ENCODE measurements around the gene CDC42EP3. TPM values are rescaled to one million over a fixed set of nuclear protein-coding genes. Genes with fewer than 3 reads are reported as not detected.

Gene CDC42EP3
- total RNA-seq, 5 donors from 2014 or later (not counting 1 experiment from before 2014, with no cell fraction given) = 30.0 to 60.3 (median 37.6) TPM

DNA sequence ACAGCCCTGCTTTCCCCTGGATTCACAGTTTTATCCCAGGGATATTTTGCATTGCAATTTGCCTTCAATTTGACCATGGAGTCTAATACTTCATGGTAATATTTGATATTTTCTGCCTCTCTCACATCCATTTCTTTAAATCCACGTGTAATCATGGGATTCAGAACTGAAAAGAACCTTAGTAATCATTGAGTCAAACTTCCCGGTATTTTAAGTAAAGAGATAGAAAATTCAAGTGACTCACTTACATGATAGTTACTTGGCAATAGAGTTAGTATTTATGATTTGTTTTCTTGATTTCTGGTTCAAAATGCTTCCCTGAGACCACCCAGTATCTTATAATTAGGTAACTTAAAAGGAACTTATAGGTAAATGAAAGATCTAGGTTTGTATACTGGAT lies 33.7 kb upstream of the CDC42EP3 start:
- DNase-seq = no peak
- no peak overlapping the region for H3K4me3 Mint-ChIP-seq
- ChIA-PET CTCF (no interaction called here), POLR2A (no interaction called here)
- no peak for ATAC-seq (replicated peaks in 1 of 4)
- peaks cover 0 to 6% (median 4%) of the 10 kb centered on the region in 3 donors for H3K9me3 Mint-ChIP-seq
- peaks cover 23 to 24% (median 23%) of the 10 kb centered on the region in 3 donors for H3K4me1 Mint-ChIP-seq
- H3K36me3 Mint-ChIP-seq = no peaks in the 10 kb centered on the region
- no CpG with 5 or more reads among the region's 2 CpGs for WGBS (ENCODE audit: insufficient coverage)
- Histone ChIP-seq H3K4me3 (ENCODE audit: control insufficient read depth in 1 of 2, extremely low read depth in 1 of 2, low read length in 1 of 2) (no peak overlapping the region), H3K4me1 (ENCODE audit: control insufficient read depth in 1 of 2, extremely low read depth in 1 of 2, insufficient read depth in 2 of 2, low read length in 2 of 2) (peaks cover 3% of the 10 kb centered on the region in 2 experiments), H3K36me3 (ENCODE audit: control insufficient read depth in 2 of 2, extremely low read depth in 1 of 2, insufficient read depth in 1 of 2, low read length in 1 of 2) (no peaks in the 10 kb centered on the region), H3K27me3 (replicated peaks in 1 of 2; ENCODE audit: control insufficient read depth in 2 of 2, extremely low read depth in 1 of 2, insufficient read depth in 2 of 2, low read length in 1 of 2) (no peaks in the 10 kb centered on the region), H3K9me3 (no peaks in the 10 kb centered on the region), H3K27ac (ENCODE audit: low read length) (no peak overlapping the region)
- no peaks in the 10 kb centered on the region for H3K27me3 Mint-ChIP-seq
- H3K27ac Mint-ChIP-seq = no peak overlapping the region

DNA sequence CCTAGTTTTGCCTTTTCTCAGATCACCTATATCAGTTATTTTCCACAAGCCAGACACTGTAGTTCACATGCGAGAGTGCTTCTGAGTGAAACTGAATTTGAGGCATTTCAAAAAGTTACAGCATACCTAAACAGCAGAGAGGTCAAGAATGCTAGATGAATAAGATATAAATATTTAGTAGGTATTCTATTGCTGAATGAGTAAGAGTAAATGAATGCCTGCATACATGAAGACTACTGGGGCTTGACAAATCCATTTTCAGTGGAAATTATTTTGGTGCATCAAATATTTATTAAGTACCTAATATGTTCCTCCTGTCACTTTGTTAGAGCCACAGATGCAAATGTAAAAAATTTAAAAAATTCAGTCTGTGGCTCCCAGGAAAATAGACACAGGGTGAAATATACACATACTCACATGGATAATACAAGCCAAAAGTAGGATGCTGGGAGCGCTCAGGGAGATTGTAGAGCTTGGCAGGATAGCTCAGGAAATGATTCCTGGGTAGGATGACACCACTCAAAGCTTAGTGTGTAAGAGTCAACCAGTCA lies 27.6 kb upstream of the CDC42EP3 start:
- DNase-seq (no peak), ATAC-seq (replicated peaks in 1 of 4) (no peak)
- Histone ChIP-seq H3K27ac (ENCODE audit: low read length) (no peak overlapping the region), H3K36me3 (ENCODE audit: control insufficient read depth in 2 of 2, extremely low read depth in 1 of 2, insufficient read depth in 1 of 2, low read length in 1 of 2) (no peaks in the 10 kb centered on the region), H3K4me3 (ENCODE audit: control insufficient read depth in 1 of 2, extremely low read depth in 1 of 2, low read length in 1 of 2) (no peak overlapping the region), H3K4me1 (ENCODE audit: control insufficient read depth in 1 of 2, extremely low read depth in 1 of 2, insufficient read depth in 2 of 2, low read length in 2 of 2) (no peaks in the 10 kb centered on the region), H3K27me3 (replicated peaks in 1 of 2; ENCODE audit: control insufficient read depth in 2 of 2, extremely low read depth in 1 of 2, insufficient read depth in 2 of 2, low read length in 1 of 2) (no peaks in the 10 kb centered on the region), H3K9me3 (no peaks in the 10 kb centered on the region)
- Mint-ChIP-seq H3K36me3 (no peaks in the 10 kb centered on the region), H3K27ac (no peak overlapping the region), H3K4me3 (no peak overlapping the region), H3K9me3 (peaks cover 4 to 6% (median 5%) of the 10 kb centered on the region in 3 donors), H3K27me3 (no peaks in the 10 kb centered on the region), H3K4me1 (peaks cover 0 to 3% (median 1%) of the 10 kb centered on the region in 3 donors)
- ChIA-PET POLR2A (interaction anchor here in 1 of 2 donors (0.6 kb wide), 1 partner anchor 251 kb away, joined by 3 read pairs; no protein-coding TSS in a partner anchor), CTCF (no interaction called here)
- no CpG with 5 or more reads among the region's 2 CpGs for WGBS (ENCODE audit: insufficient coverage)

DNA sequence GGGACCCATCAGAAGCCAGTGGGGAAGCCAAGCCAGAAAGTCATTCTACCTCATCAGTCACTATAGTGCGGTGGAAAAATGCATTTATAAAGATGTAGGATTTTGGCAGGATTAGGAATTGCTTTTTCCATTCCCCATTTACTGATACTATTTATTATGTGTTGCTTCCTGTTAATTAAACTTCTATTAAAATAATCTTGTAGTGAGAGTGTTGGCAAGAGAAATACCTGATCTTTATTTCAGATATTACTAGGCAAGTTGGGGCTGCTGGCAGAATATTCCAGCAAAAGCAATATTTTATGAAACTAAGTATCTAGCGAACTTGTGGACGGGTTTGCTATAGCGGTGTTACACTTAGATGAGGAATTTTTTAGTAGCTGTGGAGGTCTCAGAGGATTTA lies 23.9 kb upstream of the CDC42EP3 start:
- 93% methylated on average over 3 of the region's 4 CpGs for WGBS (ENCODE audit: insufficient coverage)
- ATAC-seq (replicated peaks in 1 of 4) = no peak
- ChIA-PET POLR2A (no interaction called here), CTCF (no interaction called here)
- H3K4me3 ChIP-seq (ENCODE audit: control insufficient read depth in 1 of 2, extremely low read depth in 1 of 2, low read length in 1 of 2) = no peak overlapping the region
- peaks cover 0 to 3% of the 10 kb centered on the region in 2 donors for H3K27me3 Mint-ChIP-seq
- H3K4me1 Mint-ChIP-seq = no peaks in the 10 kb centered on the region
- no peaks in the 10 kb centered on the region for H3K36me3 ChIP-seq (ENCODE audit: control insufficient read depth in 2 of 2, extremely low read depth in 1 of 2, insufficient read depth in 1 of 2, low read length in 1 of 2)
- H3K4me3 Mint-ChIP-seq = no peak overlapping the region
- no peaks in the 10 kb centered on the region for H3K36me3 Mint-ChIP-seq
- no peaks in the 10 kb centered on the region for H3K4me1 ChIP-seq (ENCODE audit: control insufficient read depth in 1 of 2, extremely low read depth in 1 of 2, insufficient read depth in 2 of 2, low read length in 2 of 2)
- H3K27ac Mint-ChIP-seq = no peak overlapping the region
- no peak for DNase-seq
- H3K9me3 Mint-ChIP-seq = peaks cover 0 to 5% (median 0%) of the 10 kb centered on the region in 3 donors
- H3K9me3 ChIP-seq = no peaks in the 10 kb centered on the region
- H3K27me3 ChIP-seq (replicated peaks in 1 of 2; ENCODE audit: control insufficient read depth in 2 of 2, extremely low read depth in 1 of 2, insufficient read depth in 2 of 2, low read length in 1 of 2) = no peaks in the 10 kb centered on the region
- H3K27ac ChIP-seq (ENCODE audit: low read length) = no peak overlapping the region

DNA sequence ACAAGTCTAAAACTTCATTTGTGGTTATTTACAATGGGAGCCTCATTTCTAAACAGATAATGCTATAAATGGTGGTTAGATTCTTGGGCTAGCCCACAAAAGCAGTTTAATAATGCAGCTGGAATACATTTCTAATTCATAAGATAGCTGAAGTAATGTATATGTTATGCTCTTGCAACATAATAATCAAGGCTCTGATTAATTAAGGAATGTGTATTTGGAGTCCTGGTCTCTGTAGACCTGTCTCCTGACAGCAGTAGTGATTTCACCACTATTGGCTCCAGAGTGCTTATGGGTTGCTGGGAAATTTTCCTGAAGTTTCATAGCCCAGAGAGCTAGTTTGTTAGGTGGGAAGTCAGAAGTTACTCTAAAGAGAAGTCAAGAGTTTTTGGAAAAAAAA lies 21.3 kb upstream of the CDC42EP3 start:
- H3K27ac Mint-ChIP-seq = no peak overlapping the region
- H3K36me3 Mint-ChIP-seq = no peaks in the 10 kb centered on the region

DNA sequence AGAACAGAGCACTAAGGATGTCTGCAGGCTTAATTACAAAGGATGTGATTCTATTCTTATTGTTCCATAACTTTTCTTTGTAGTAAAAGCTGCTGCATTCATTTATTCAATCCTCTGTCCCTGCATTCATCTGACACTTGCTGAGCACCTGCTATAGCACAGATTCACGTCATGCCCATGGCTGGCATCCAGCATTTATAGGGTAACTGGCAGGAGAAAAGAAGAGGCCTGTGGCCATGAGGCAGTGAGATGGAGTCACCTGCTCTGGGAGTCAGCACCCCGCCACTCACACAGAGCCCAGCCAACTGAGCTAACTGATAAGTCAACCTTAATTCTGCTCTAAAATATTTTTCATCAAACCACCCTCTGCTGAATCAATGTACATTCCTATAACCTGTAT lies 18.3 kb upstream of the CDC42EP3 start:
- no peak overlapping the region for H3K4me3 ChIP-seq (ENCODE audit: control insufficient read depth in 1 of 2, extremely low read depth in 1 of 2, low read length in 1 of 2)
- ATAC-seq (replicated peaks in 1 of 4) = no peak
- H3K4me1 ChIP-seq (ENCODE audit: control insufficient read depth in 1 of 2, extremely low read depth in 1 of 2, insufficient read depth in 2 of 2, low read length in 2 of 2) = no peaks in the 10 kb centered on the region
- no peak for DNase-seq
- H3K4me3 Mint-ChIP-seq = no peak overlapping the region
- no peaks in the 10 kb centered on the region for H3K27me3 ChIP-seq (replicated peaks in 1 of 2; ENCODE audit: control insufficient read depth in 2 of 2, extremely low read depth in 1 of 2, insufficient read depth in 2 of 2, low read length in 1 of 2)
- no peaks in the 10 kb centered on the region for H3K36me3 Mint-ChIP-seq
- H3K4me1 Mint-ChIP-seq = peaks cover 5 to 11% (median 8%) of the 10 kb centered on the region in 3 donors
- peaks cover 0 to 3% (median 0%) of the 10 kb centered on the region in 3 donors for H3K9me3 Mint-ChIP-seq
- H3K9me3 ChIP-seq = no peaks in the 10 kb centered on the region
- 100% methylated on average over 1 of the region's 2 CpGs for WGBS (ENCODE audit: insufficient coverage)
- H3K27me3 Mint-ChIP-seq = peaks cover 0 to 3% of the 10 kb centered on the region in 2 donors
- POLR2A ChIA-PET = no interaction called here
- H3K27ac ChIP-seq (ENCODE audit: low read length) = no peak overlapping the region
- H3K36me3 ChIP-seq (ENCODE audit: control insufficient read depth in 2 of 2, extremely low read depth in 1 of 2, insufficient read depth in 1 of 2, low read length in 1 of 2) = no peaks in the 10 kb centered on the region
- no peak overlapping the region for H3K27ac Mint-ChIP-seq
- CTCF ChIA-PET = no interaction called here

More for the DNA sequence above, 21.3 kb upstream of the CDC42EP3 start:
- Histone ChIP-seq H3K27me3 (replicated peaks in 1 of 2; ENCODE audit: control insufficient read depth in 2 of 2, extremely low read depth in 1 of 2, insufficient read depth in 2 of 2, low read length in 1 of 2) (no peaks in the 10 kb centered on the region), H3K27ac (ENCODE audit: low read length) (no peak overlapping the region), H3K9me3 (no peaks in the 10 kb centered on the region), H3K4me3 (ENCODE audit: control insufficient read depth in 1 of 2, extremely low read depth in 1 of 2, low read length in 1 of 2) (no peak overlapping the region), H3K4me1 (ENCODE audit: control insufficient read depth in 1 of 2, extremely low read depth in 1 of 2, insufficient read depth in 2 of 2, low read length in 2 of 2) (no peaks in the 10 kb centered on the region), H3K36me3 (ENCODE audit: control insufficient read depth in 2 of 2, extremely low read depth in 1 of 2, insufficient read depth in 1 of 2, low read length in 1 of 2) (no peaks in the 10 kb centered on the region)
- ChIA-PET POLR2A (interaction anchor here in 1 of 2 donors (0.6 to 0.7 kb wide), 2 partner anchors 21 to 43 kb away, joined by 4 to 5 read pairs; no protein-coding TSS in a partner anchor), CTCF (interaction anchor here in 1 of 2 donors (0.7 kb wide), 1 partner anchor 446 kb away, joined by 3 read pairs; no protein-coding TSS in a partner anchor)
- Mint-ChIP-seq H3K9me3 (peaks cover 0 to 2% (median 0%) of the 10 kb centered on the region in 3 donors), H3K27me3 (peaks cover 0 to 3% of the 10 kb centered on the region in 2 donors), H3K4me1 (peaks cover 0 to 5% (median 0%) of the 10 kb centered on the region in 3 donors), H3K4me3 (no peak overlapping the region)
- DNase-seq = no peak
- no peak for ATAC-seq (replicated peaks in 1 of 4)

DNA sequence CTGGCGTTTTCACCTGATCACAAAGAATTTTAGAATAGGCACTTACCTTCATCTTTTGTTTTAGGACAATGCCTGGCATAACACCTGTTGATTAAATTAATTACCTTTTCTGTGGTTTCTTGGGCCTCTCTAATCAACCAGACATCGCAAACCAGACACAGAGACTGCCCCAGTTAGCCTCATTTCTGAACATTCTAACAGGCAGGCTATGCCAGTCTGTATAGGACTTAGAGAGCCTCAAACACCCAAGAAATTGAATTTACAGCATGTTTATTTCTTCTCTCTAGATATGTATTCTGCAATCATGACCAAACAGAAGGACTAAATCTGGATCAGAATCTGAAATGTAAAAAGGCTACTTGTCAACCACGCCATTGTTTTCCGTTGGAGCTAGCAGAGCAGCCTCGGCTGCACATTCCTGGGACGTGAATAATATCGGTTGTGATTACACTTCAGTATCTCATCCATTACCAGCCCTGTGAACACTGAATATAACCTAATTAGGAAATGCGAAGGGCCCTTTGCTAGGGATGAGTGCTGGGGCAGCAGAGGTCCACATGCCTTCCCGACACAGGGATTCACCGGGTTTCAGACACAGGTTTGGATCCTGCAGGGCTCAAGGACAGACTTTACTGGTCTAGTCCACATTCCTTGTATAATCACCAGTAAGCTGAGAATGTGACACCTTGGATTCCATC lies 17.5 kb upstream of the CDC42EP3 start:
- H3K36me3 ChIP-seq (ENCODE audit: control insufficient read depth in 2 of 2, extremely low read depth in 1 of 2, insufficient read depth in 1 of 2, low read length in 1 of 2) = no peaks in the 10 kb centered on the region
- no peaks in the 10 kb centered on the region for H3K9me3 ChIP-seq
- Mint-ChIP-seq H3K4me1 (peaks cover 12 to 18% (median 14%) of the 10 kb centered on the region in 3 donors), H3K27ac (no peak overlapping the region), H3K27me3 (peaks cover 0 to 3% of the 10 kb centered on the region in 2 donors), H3K4me3 (no peak overlapping the region), H3K36me3 (no peaks in the 10 kb centered on the region), H3K9me3 (peaks cover 0 to 3% (median 0%) of the 10 kb centered on the region in 3 donors)
- peaks cover 3 to 6% of the 10 kb centered on the region in 2 experiments for H3K4me1 ChIP-seq (ENCODE audit: control insufficient read depth in 1 of 2, extremely low read depth in 1 of 2, insufficient read depth in 2 of 2, low read length in 2 of 2)
- CTCF ChIA-PET = no interaction called here
- POLR2A ChIA-PET = no interaction called here
- H3K27ac ChIP-seq (ENCODE audit: low read length) = no peak overlapping the region
- ATAC-seq (replicated peaks in 1 of 4) (no peak), DNase-seq (no peak)
- H3K27me3 ChIP-seq (replicated peaks in 1 of 2; ENCODE audit: control insufficient read depth in 2 of 2, extremely low read depth in 1 of 2, insufficient read depth in 2 of 2, low read length in 1 of 2) = no peaks in the 10 kb centered on the region
- 100% methylated on average over 7 of the region's 10 CpGs for WGBS (ENCODE audit: insufficient coverage)
- H3K4me3 ChIP-seq (ENCODE audit: control insufficient read depth in 1 of 2, extremely low read depth in 1 of 2, low read length in 1 of 2) = no peak overlapping the region

Measured in T-cell (primary cell).